Peyer's patch (tissue), 4 donors: Measurements from ENCODE around the gene STAT6.

ENCODE experiments used
- POLR2A ChIP-seq, 2 donors: fragments of 450-650 bp; IDR thresholded peaks; one replicate each; pipeline ENCODE4 v1.5.1; 2017; ENCODE audit warnings: antibody characterized with exemption in 2 of 2, mild to moderate bottlenecking in 2 of 2, moderate library complexity in 2 of 2
- TF ChIP-seq, protein P1 (sequence below), 6 experiments: fragments of 450-650 bp in 4 of 6; fragments of 200-600 bp in 2 of 6; sonication (generic) in 1 of 6; IDR thresholded peaks; one replicate each; pipeline ENCODE4 v1.5.1; 2017 to 2019; ENCODE audit warnings: antibody characterized with exemption in 6 of 6, mild to moderate bottlenecking in 3 of 6, moderate library complexity in 1 of 6

DNA sequence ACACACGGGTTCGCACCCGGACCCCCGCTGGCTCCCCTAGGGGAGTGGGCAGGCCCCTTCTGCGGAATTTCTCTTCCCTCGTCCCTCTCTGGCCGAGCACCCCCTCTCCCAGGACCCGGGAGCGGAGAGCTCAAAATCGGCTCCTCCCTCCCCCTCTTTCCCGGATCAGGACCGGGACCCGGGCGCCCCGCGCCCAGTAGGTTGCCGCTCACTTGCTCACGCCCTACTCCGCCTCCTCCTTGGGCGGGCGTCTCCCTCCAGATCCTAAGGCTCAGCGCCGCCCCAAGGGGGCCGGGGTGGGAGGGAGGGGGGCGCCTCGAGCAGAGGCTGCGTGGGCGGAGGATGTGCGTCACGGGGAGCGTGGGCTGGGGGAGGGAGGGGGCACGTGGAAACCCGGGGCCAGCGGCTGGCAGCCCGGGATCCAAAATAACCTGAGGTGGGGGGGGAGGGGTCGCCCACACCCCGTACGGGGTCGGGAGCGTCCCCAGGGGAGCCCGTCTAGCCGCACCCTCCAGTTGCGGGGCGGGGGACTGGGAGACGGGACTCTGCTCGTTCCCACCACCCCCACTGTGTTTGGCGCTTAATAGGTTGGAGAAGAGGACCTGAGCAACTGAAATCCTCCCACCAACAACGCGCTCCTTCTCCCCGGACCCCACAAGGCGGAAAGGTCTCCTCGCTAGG is 24.0 kb downstream of the STAT6 start:
- TF ChIP-seq POLR2A (IDR thresholded peaks at IDR 0.05): peak in 1 of 2 donors; percentile 29
- TF ChIP-seq, protein P1, sequence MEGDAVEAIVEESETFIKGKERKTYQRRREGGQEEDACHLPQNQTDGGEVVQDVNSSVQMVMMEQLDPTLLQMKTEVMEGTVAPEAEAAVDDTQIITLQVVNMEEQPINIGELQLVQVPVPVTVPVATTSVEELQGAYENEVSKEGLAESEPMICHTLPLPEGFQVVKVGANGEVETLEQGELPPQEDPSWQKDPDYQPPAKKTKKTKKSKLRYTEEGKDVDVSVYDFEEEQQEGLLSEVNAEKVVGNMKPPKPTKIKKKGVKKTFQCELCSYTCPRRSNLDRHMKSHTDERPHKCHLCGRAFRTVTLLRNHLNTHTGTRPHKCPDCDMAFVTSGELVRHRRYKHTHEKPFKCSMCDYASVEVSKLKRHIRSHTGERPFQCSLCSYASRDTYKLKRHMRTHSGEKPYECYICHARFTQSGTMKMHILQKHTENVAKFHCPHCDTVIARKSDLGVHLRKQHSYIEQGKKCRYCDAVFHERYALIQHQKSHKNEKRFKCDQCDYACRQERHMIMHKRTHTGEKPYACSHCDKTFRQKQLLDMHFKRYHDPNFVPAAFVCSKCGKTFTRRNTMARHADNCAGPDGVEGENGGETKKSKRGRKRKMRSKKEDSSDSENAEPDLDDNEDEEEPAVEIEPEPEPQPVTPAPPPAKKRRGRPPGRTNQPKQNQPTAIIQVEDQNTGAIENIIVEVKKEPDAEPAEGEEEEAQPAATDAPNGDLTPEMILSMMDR (IDR thresholded peaks at IDR 0.05): no peak
